DOHH2 (cell line): ENCODE measurements around the gene TERT.

Experiments used
- CTCF ChIP-seq: fragments of 200-600 bp; sonication (generic); IDR thresholded peaks from one replicate; pipeline ENCODE4 v1.5.1; 2014; ENCODE audit warnings: antibody characterized with exemption, mild to moderate bottlenecking, low read depth, low read length; ENCODE audit not compliant: poor library complexity, severe bottlenecking
- EZH2phosphoT487 ChIP-seq: fragments of 200-600 bp; sonication (generic); IDR thresholded peaks from 2 replicates; pipeline ENCODE4 v1.6.1; 2017; ENCODE audit warnings: borderline replicate concordance, mild to moderate bottlenecking, antibody characterized with exemption, low read length, moderate library complexity, mixed read lengths

GRCh38 chr5:1274471-1274870, 20.4 kb downstream of the TERT start:
- TF ChIP-seq CTCF (no peak), EZH2phosphoT487 (no peak)
